Suprapubic skin (tissue), 4 donors: ENCODE measurements around the gene PARD6G. TPM values are rescaled to one million over a fixed set of nuclear protein-coding genes. Genes with fewer than 3 reads are reported as not detected.
"Not testable (repeated sequence)": the region's sequence is repeated elsewhere in the genome, so short reads cannot be mapped to it uniquely, and the experiment has no call there.

Experiments
- DNase-seq, 2 donors: peaks; one replicate each; pipeline ENCODE4 v3.0.0-alpha.2; 2019; ENCODE audit warnings: low spot score in 2 of 2
- H3K27ac ChIP-seq: fragments of 200-600 bp; sonication (generic); one replicate; pipeline ENCODE4 v1.5.1; 2019
- H3K27me3 ChIP-seq: fragments of 200-600 bp; sonication (generic); one replicate; pipeline ENCODE4 v1.5.1; 2019
- H3K36me3 ChIP-seq: fragments of 200-600 bp; sonication (generic); one replicate; pipeline ENCODE4 v1.5.1; 2019
- H3K4me1 ChIP-seq: fragments of 200-600 bp; sonication (generic); one replicate; pipeline ENCODE4 v1.5.1; 2019
- H3K4me3 ChIP-seq: fragments of 200-600 bp; sonication (generic); one replicate; pipeline ENCODE4 v1.5.1; 2019; ENCODE audit warnings: mild to moderate bottlenecking
- H3K9me3 ChIP-seq: fragments of 200-600 bp; sonication (generic); one replicate; pipeline ENCODE4 v1.5.1; 2019
- CTCF ChIP-seq, 2 donors: fragments of 200-600 bp in 1 of 2; fragments of 450-650 bp in 1 of 2; sonication (generic) in 1 of 2; IDR thresholded peaks; one replicate each; pipeline ENCODE4 v1.5.1; 2016 to 2019; ENCODE audit warnings: antibody characterized with exemption in 2 of 2, mild to moderate bottlenecking in 1 of 2, moderate library complexity in 1 of 2
- EP300 ChIP-seq: sonication (generic); formaldehyde crosslinking; IDR thresholded peaks from one replicate; pipeline ENCODE4 v1.6.1; 2017; ENCODE audit warnings: antibody characterized with exemption
- POLR2A ChIP-seq, 2 donors: fragments of 450-650 bp; IDR thresholded peaks; one replicate each; pipeline ENCODE4 v1.6.1; 2017; ENCODE audit warnings: antibody characterized with exemption in 2 of 2, mild to moderate bottlenecking in 2 of 2, moderate library complexity in 2 of 2
- POLR2AphosphoS5 ChIP-seq, 3 donors: sonication (generic); formaldehyde crosslinking; IDR thresholded peaks; one replicate each; pipeline ENCODE4 v1.6.1; 2017; ENCODE audit warnings: antibody characterized with exemption in 3 of 3
- WGBS: methylation state at CpG from one replicate; pipeline ENCODE4 v1.1.5; 2018; 5-methylcytosine and 5-hydroxymethylcytosine counted together
- total RNA-seq, 4 donors: library from RNA; depleted of rRNA; stranded (reverse); fragments of >200 nt; gene quantifications; one replicate each; pipeline ENCODE4 v1.1.0, GENCODE V29; 2016

The PARD6G gene
- total RNA-seq, 4 donors from 2014 or later = 47.5 to 97.6 (median 82.2) TPM

DNA sequence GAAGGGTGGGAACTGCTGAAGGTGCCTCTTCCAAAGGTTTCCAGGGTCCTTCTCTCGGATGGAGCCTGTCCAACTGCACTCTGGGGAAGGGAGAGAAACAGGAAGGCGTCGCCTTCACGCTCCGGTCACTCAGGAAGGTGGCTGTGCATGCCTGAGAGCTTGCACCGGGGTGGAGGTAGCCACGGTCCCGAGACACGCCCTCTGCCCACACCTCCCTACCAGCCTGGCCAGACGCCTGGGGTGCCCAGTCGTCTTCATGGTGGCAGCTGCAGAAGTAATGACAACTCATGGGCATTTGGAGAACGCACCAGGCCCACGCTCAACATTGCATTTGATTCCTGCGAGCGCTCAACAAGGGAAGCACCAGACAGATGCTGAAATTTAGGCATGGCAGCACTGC is 78.3 kb downstream of the PARD6G start:
- H3K4me3 ChIP-seq = no peak overlapping the region
- no peak overlapping the region for H3K27ac ChIP-seq
- no peaks in the 10 kb centered on the region for H3K27me3 ChIP-seq
- 98% methylated on average over 10 of the region's 15 CpGs for WGBS
- H3K4me1 ChIP-seq = peaks cover 17% of the 10 kb centered on the region
- no peaks in the 10 kb centered on the region for H3K9me3 ChIP-seq
- TF ChIP-seq POLR2AphosphoS5 (IDR thresholded peaks at IDR 0.05) (no peak), POLR2A (IDR thresholded peaks at IDR 0.05) (no peak), CTCF (IDR thresholded peaks at IDR 0.05) (no peak), EP300 (no peak)
- DNase-seq = no peak
- peaks cover 5% of the 10 kb centered on the region for H3K36me3 ChIP-seq

DNA sequence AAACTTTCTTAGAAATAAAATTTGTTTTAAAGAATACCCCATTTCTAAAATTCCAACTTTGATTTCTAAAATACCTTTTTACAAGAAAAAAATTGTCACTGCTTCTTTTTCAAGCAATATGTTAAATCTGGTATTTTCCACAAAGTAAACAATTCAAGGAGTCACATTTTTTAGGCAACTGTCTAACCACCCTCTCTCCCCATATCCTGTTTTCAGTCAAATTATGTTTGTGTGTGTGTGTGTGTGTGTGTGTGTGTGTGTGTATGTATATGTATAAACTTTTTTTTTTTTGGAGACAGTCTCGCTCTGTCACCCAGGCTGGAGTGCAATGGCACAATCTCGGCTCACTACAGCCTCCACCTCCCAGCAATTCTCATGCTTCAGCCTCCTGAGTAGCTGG is 79.0 kb downstream of the PARD6G start:
- Histone ChIP-seq H3K27ac (no peak overlapping the region), H3K4me1 (peaks cover 17% of the 10 kb centered on the region), H3K36me3 (peaks cover 5% of the 10 kb centered on the region), H3K9me3 (no peaks in the 10 kb centered on the region), H3K4me3 (no peak overlapping the region), H3K27me3 (no peaks in the 10 kb centered on the region)
- TF ChIP-seq CTCF (IDR thresholded peaks at IDR 0.05) (no peak), POLR2A (IDR thresholded peaks at IDR 0.05) (no peak), EP300 (no peak), POLR2AphosphoS5 (IDR thresholded peaks at IDR 0.05) (no peak)
- WGBS = 75% methylated on average over 2 of the region's 2 CpGs
- no peak for DNase-seq

DNA sequence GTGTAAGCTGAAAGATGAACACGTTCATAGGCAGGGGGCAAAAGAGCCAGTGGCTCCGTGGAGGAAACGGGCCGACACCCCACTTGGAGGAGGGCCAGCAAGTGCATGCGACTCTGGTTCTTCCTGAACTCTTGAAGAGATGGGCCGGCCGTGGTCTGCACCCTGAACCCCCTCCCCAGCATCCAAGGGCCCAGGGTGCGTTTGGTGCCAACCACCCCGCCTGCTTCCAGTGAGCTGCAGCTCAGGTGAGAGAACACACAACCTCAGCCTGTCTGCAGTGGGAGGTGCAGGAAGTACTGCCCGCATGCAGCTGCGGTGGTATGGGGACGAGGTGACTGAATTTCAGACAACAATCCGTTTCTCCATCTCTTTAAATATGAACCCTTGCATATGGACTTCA is 79.4 kb downstream of the PARD6G start:
- no peaks in the 10 kb centered on the region for H3K9me3 ChIP-seq
- H3K36me3 ChIP-seq = peaks cover 5% of the 10 kb centered on the region
- H3K27me3 ChIP-seq = no peaks in the 10 kb centered on the region
- DNase-seq = no peak
- no peak overlapping the region for H3K4me3 ChIP-seq
- H3K27ac ChIP-seq = no peak overlapping the region
- TF ChIP-seq CTCF (IDR thresholded peaks at IDR 0.05) (no peak), EP300 (no peak), POLR2A (IDR thresholded peaks at IDR 0.05) (no peak), POLR2AphosphoS5 (IDR thresholded peaks at IDR 0.05) (no peak)
- peaks cover 17% of the 10 kb centered on the region for H3K4me1 ChIP-seq
- WGBS = 56% methylated on average over 13 of the region's 13 CpGs

DNA sequence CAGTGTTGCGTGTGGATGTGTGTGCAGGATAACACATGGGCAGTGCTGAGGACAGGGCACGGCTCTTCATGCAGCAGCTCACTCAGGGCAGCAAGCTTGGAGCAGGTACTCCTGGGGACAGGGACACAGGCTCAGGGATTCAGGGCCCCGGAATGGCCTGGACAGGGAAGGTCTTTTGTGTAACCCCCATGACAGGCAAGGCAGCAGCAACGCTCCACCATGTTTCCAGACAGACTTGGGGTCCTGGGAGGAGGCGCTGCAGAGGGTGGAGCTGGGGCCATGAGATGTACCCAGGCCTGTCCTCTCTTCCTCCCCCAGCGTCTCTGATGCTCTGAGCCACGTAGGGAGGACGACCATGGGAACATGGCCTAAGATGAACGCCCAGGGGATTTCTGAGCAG is 80.0 kb downstream of the PARD6G start:
- no peaks in the 10 kb centered on the region for H3K9me3 ChIP-seq

GRCh38 chr18:80166725-80167124 is 80.6 kb downstream of the PARD6G start:
- 75% methylated on average over 4 of the region's 6 CpGs for WGBS
- TF ChIP-seq CTCF (IDR thresholded peaks at IDR 0.05) (no peak), EP300 (no peak), POLR2AphosphoS5 (IDR thresholded peaks at IDR 0.05) (no peak), POLR2A (IDR thresholded peaks at IDR 0.05) (no peak)
- Histone ChIP-seq H3K4me1 (peaks cover 13% of the 10 kb centered on the region), H3K4me3 (no peak overlapping the region), H3K36me3 (peaks cover 5% of the 10 kb centered on the region), H3K27ac (no peak overlapping the region), H3K27me3 (no peaks in the 10 kb centered on the region), H3K9me3 (no peaks in the 10 kb centered on the region)
- no peak for DNase-seq

More for the DNA sequence above, 80.0 kb downstream of the PARD6G start:
- Histone ChIP-seq H3K4me1 (peaks cover 17% of the 10 kb centered on the region), H3K27ac (no peak overlapping the region), H3K36me3 (peaks cover 5% of the 10 kb centered on the region), H3K27me3 (no peaks in the 10 kb centered on the region), H3K4me3 (no peak overlapping the region)
- no peak for TF ChIP-seq POLR2AphosphoS5 (IDR thresholded peaks at IDR 0.05)
- no peak for DNase-seq
- 92% methylated on average over 2 of the region's 9 CpGs for WGBS

DNA sequence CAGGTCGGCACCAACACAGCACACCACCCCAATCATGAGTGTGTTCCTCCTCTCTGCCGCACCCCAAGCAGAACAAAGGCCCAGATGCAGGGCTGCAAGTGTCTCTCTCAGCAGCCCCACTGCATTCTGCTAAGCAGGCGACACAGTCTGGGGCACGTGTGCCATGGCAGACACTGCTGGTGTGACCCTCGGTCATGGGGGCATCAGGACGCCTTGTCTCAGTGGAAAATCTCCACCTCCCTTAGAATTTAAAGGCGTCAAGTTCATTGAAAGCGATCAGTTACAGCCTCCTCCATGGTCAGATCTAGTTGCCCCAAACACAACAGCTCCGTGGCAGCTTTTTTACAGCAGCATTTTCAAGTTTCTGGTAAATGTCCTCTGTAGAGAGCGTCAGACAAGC is 81.1 kb downstream of the PARD6G start:
- Histone ChIP-seq H3K9me3 (no peaks in the 10 kb centered on the region), H3K4me1 (peaks cover 8% of the 10 kb centered on the region), H3K27ac (no peak overlapping the region), H3K4me3 (no peak overlapping the region), H3K36me3 (peaks cover 5% of the 10 kb centered on the region), H3K27me3 (no peaks in the 10 kb centered on the region)
- no peak for TF ChIP-seq EP300
- TF ChIP-seq POLR2AphosphoS5 (IDR thresholded peaks at IDR 0.05) = no peak
- no peak for TF ChIP-seq POLR2A (IDR thresholded peaks at IDR 0.05)
- no peak for DNase-seq
- WGBS = 100% methylated on average over 8 of the region's 10 CpGs

DNA sequence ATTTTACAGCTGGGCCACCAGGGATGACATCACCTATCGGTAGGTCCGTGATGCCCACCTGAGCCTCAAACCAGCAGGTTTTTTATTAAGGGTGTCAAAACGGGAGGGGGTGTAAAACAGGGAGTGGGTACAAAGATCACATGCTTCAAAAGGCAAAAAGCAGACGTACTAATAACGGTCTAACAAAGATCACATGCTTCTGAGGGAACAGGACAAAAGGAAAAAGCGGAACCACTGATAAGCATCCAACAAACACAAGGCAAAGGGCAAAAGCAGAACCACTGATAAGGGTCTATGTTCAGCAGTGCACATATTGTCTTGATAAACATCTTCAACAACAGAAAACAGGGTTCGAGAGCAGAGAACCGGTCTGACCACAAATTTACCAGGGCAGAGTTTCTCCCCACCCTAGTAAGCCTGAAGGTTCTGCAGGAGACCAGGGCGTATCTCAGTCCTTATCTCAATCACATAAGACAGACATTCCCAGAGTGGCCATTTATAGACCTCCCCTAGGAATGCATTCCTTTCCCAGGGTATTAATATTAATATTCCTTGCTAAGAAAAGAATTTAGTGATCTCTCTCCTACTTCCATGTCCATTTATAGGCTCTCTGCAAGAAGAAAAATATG is 82.5 kb downstream of the PARD6G start:
- DNase-seq, H3K4me3 ChIP-seq, H3K27me3 ChIP-seq, H3K4me1 ChIP-seq, H3K9me3 ChIP-seq, H3K27ac ChIP-seq: not testable (repeated sequence)
- 89% methylated on average over 9 of the region's 9 CpGs for WGBS
- H3K36me3 ChIP-seq = peaks cover 11% of the 10 kb centered on the region
